GM18873 (cell line): ENCODE results near the gene PLK5.
"Not testable (repeated sequence)": the region's sequence is repeated elsewhere in the genome, so short reads cannot be mapped to it uniquely, and the experiment has no call there.

Experiments used
- ATAC-seq: cut with Tn5 transposase; IDR thresholded peaks from one replicate; pipeline ENCODE4 v1.9.1; 2021; ENCODE audit warnings: mild to moderate bottlenecking, moderate library complexity, moderate number of reproducible peaks; ENCODE audit not compliant: unreplicated experiment, low FRiP score

Gene PLK5

GRCh38 chr19:1491114-1491848 is 32.6 kb upstream of the PLK5 start, which contains the start of gene REEP6:
Gene REEP6, plus strand, starts transcription at chr19:1491181. Its CDS starts 89 bp downstream, at chr19:1491270.
- no peak for ATAC-seq

GRCh38 chr19:1491849-1492170 is 32.1 kb upstream of the PLK5 start:
- no peak for ATAC-seq

- no peak for ATAC-seq
Measured at GRCh38 chr19:1492474-1493006, 31.3 kb upstream of the PLK5 start.

GRCh38 chr19:1494115-1494815 is 29.6 kb upstream of the PLK5 start:
- no peak for ATAC-seq

GRCh38 chr19:1495051-1495798 is 28.7 kb upstream of the PLK5 start:
- no peak for ATAC-seq

- ATAC-seq: no peak
Measured at GRCh38 chr19:1495799-1496713, 27.8 kb upstream of the PLK5 start.

GRCh38 chr19:1496714-1497577 is 26.9 kb upstream of the PLK5 start:
- no peak for ATAC-seq

GRCh38 chr19:1497578-1498235 is 26.2 kb upstream of the PLK5 start:
- no peak for ATAC-seq

GRCh38 chr19:1499231-1499630 is 24.6 kb upstream of the PLK5 start:
- not testable (repeated sequence) for ATAC-seq

GRCh38 chr19:1501200-1501595 is 22.7 kb upstream of the PLK5 start:
- no peak for ATAC-seq

GRCh38 chr19:1502433-1503088 is 21.3 kb upstream of the PLK5 start:
- ATAC-seq: no peak

- ATAC-seq: no peak
Measured at GRCh38 chr19:1503089-1503924, 20.6 kb upstream of the PLK5 start.

- no peak for ATAC-seq
Measured at GRCh38 chr19:1503925-1504773, 19.7 kb upstream of the PLK5 start.

- no peak for ATAC-seq
Measured at GRCh38 chr19:1505012-1505411, 18.9 kb upstream of the PLK5 start.

GRCh38 chr19:1505991-1506881 is 17.6 kb upstream of the PLK5 start:
- no peak for ATAC-seq
